ENCODE data around the gene C10orf90.

- TF ChIP-seq CTCF (IDR thresholded peaks at IDR 0.05) (no peak), POLR2AphosphoS5 (IDR thresholded peaks at IDR 0.05; ENCODE audit: low read depth, low read length) (no peak), SIN3A (IDR thresholded peaks at IDR 0.05; ENCODE audit: borderline replicate concordance, insufficient read depth, low read depth, low read length) (no peak), TCF7L2 (IDR thresholded peaks at IDR 0.05; ENCODE audit: low read depth, low read length) (no peak)
- TF ChIP-seq, protein P1, sequence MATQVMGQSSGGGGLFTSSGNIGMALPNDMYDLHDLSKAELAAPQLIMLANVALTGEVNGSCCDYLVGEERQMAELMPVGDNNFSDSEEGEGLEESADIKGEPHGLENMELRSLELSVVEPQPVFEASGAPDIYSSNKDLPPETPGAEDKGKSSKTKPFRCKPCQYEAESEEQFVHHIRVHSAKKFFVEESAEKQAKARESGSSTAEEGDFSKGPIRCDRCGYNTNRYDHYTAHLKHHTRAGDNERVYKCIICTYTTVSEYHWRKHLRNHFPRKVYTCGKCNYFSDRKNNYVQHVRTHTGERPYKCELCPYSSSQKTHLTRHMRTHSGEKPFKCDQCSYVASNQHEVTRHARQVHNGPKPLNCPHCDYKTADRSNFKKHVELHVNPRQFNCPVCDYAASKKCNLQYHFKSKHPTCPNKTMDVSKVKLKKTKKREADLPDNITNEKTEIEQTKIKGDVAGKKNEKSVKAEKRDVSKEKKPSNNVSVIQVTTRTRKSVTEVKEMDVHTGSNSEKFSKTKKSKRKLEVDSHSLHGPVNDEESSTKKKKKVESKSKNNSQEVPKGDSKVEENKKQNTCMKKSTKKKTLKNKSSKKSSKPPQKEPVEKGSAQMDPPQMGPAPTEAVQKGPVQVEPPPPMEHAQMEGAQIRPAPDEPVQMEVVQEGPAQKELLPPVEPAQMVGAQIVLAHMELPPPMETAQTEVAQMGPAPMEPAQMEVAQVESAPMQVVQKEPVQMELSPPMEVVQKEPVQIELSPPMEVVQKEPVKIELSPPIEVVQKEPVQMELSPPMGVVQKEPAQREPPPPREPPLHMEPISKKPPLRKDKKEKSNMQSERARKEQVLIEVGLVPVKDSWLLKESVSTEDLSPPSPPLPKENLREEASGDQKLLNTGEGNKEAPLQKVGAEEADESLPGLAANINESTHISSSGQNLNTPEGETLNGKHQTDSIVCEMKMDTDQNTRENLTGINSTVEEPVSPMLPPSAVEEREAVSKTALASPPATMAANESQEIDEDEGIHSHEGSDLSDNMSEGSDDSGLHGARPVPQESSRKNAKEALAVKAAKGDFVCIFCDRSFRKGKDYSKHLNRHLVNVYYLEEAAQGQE (IDR thresholded peaks at IDR 0.05; ENCODE audit: insufficient read depth in 1 of 2, low read depth in 2 of 2, low read length in 1 of 2): no peak
Measured at GRCh38 chr10:126705131-126705530, 34.6 kb upstream of the C10orf90 start.
